GM21423 (cell line): ENCODE data around the gene RIC8B.

Experiments used
- ATAC-seq: cut with Tn5 transposase; IDR thresholded peaks from one replicate; pipeline ENCODE4 v1.9.1; 2021; ENCODE audit warnings: mild to moderate bottlenecking, moderate library complexity; ENCODE audit not compliant: unreplicated experiment

Gene RIC8B

DNA sequence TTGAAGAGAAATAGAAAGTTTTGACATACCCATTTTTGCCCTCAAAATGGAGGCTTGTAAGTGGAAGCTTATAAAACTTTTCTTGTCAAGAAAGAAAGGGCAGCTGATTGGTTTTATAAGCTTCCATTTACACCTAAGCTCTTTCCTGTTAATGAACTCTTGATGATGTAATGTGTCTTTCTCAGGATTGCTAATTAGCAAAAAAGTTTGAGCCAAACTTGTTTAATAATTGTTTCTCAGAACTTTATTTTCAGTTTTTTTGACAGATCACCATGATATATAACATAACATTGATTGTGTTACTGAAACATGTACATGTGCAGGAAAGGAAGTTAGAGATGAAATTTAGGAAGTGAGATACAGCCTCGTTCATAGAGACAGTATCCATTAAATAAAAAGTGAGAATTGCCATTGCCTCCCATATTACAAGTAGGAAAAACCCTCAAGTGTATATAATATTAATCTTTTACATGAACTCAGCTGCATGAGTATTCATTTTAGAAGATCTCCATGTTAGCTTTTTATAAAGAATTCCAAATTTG lies 26.8 kb downstream of the RIC8B start:
- no peak for ATAC-seq

DNA sequence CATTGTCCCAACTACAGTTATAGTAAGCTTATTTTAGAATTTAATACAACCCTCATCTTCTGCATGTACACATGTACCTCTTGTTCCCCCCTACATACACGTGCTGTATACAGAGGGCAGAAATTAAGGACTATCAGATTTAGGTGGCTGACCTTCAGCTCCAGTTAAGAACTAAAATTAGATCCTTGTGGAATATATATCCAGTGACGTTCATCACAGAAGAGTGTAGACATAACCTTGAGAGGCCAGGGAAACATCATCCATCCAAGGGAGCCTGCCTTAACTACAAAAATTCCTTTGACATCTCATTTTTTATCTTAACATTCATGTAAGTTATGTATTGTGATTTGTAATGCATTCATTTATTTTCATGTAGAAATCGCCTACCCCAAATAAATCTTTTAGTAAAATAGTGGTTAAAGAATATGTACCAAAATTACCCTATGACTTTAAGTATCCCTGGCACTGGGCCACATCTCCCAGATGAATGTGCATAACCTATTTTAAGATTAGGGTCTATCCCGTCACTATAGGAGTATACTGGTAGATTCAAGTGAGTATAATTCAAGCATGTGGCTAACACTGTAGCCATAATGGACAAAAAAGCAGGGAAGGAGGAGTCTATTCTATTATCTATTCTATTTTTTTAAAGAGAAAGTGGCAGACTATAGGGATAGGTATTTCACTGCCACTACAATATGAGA lies 27.5 kb downstream of the RIC8B start:
- ATAC-seq = no peak

DNA sequence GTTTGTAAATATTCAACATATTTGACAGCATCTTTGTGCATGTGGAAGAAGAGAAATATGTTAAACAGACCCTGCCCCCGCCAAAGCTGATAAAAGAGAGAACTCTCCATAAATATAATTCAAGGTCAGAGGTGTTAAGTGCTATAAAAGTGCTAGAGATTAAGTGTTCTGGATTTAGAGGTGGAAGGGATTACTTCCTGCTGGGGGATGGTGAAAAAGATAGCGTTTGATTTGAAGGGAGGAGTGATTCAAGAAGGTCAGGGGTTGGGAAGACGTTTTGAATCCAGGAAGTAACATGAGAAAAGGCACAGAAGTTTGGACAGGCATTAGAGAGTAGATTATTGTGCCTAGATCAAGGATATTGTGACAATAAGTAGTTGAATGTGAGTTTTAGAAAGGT lies 30.2 kb downstream of the RIC8B start:
- no peak for ATAC-seq

- ATAC-seq = no peak
Observed at GRCh38 chr12:106814714-106815113, 40.2 kb downstream of the RIC8B start.

DNA sequence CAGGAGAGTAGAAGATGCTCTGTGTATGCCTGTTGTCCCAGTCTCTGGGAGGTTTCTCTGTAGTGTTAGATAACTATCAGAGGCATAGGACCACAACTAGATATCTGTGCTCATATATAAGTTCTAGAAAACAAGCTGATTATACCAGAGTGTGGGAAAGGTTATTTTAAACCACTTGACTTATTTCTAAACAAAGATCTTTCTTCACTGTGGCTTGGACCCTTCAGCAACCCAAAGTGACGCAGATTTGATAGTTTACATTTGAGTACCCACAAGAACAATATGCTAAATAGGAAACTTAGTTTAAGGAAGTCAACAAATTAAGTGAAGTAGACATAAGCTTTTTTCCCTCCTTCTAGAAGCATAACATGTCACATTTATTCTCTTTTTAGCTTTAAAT lies 41.3 kb downstream of the RIC8B start:
- ATAC-seq = no peak

GRCh38 chr12:106816231-106816630 lies 41.7 kb downstream of the RIC8B start:
- no peak for ATAC-seq

DNA sequence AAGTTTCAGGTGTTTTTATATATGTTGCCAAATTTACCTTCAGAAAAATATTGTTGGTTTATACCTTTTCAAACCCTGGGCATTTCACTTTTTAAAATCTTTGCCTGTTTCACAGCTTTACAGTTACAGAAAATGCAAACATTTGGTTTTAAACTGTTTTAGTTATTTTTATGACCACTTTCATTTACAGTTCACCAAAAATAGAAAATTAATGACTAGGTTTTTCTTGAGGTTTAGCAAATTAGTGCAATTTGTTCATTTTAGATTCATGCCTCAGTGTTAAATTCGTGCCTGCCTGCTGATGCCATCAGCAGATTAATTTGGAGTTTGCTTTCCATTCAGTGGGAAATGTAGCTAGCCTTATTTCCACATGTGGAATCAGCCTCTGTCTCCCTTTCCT lies 45.5 kb downstream of the RIC8B start:
- no peak for ATAC-seq

DNA sequence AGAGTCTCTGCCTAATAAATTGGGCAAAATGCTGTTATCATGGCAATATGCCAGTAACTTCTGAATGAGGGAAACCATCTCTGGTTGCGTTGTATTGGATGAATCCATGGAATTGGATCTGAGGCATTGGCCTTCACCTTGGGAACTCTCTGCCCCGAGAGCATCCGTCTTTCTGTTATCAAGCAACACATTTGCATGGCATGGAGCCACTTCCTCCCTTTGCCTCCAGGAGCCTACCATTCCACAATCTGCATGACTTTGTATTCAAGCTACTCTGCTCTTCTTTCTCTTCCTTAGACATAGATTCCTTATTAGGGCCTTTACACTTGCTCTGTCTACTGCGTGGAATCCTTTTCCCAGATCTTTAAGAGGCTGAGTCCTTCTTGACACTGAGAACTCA lies 57.2 kb downstream of the RIC8B start:
- no peak for ATAC-seq

DNA sequence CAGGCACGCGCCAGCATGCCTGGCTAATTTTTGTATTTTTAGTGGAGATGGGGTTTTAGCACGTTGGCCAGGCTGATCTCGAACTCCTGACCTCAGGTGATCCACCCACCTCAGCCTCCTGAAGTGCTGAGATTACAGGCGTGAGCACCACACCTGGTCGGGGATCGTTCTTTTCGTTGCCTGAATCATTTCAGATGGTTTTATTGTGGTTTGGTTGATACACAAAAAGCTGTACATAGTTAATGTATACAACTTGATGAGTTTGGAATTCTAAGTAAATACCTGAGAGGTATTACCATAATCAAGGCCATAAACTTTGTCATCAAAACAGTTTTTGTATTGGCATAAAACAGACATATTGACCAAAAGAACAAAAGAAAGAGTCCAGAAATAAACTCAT lies 63.3 kb downstream of the RIC8B start:
- no peak for ATAC-seq

- ATAC-seq = no peak
Observed at GRCh38 chr12:106839333-106839732, 64.9 kb downstream of the RIC8B start.

DNA sequence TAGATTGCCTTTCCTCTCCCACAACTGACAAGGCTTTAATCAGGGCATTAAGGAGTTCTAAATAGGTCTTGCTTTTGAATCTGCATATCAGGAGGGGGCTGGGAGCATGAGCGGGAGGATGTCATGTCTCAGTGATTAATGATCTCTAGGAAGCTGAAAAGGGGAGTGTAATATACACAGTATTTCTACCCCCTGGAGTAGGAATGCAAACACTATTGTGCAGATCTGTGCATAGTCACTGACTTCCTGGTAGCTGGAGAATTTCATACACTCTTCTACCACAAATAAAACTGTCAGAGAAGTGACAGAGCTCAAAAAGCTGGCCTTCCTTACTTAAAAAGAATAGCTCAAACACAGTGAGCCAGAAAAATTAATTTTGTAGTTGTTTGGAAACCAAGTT lies 65.8 kb downstream of the RIC8B start:
- no peak for ATAC-seq

- ATAC-seq = no peak
Observed at GRCh38 chr12:106841510-106842302, 67.2 kb downstream of the RIC8B start.

DNA sequence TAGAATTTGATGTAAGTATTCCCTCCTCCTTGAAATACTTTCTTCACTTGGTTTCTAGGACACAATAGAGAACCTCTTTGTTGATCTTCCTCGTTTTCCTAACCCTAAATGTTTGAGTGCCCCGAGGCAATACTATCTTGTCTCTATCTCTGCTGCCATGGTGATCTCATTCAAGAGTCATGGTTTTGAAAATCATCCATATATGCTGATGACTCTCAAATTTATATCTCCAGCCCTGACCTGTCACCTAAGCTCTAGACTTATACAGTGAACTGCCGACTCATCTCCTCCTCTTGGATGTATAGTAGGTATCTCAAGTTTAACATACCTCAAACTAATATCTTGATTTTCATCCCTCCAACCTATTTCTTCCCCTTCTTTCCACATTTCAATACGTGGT lies 71.4 kb downstream of the RIC8B start:
- no peak for ATAC-seq

- ATAC-seq = no peak
Observed at GRCh38 chr12:106847861-106848260, 73.4 kb downstream of the RIC8B start.

- ATAC-seq = no peak
Observed at GRCh38 chr12:106851306-106851705, 76.8 kb downstream of the RIC8B start.

- ATAC-seq = no peak
Observed at GRCh38 chr12:106854723-106855122, 80.2 kb downstream of the RIC8B start.

- no peak for ATAC-seq
Observed at GRCh38 chr12:106855221-106855758, 80.8 kb downstream of the RIC8B start.

GRCh38 chr12:106861984-106862916 lies 87.8 kb downstream of the RIC8B start:
- no peak for ATAC-seq

DNA sequence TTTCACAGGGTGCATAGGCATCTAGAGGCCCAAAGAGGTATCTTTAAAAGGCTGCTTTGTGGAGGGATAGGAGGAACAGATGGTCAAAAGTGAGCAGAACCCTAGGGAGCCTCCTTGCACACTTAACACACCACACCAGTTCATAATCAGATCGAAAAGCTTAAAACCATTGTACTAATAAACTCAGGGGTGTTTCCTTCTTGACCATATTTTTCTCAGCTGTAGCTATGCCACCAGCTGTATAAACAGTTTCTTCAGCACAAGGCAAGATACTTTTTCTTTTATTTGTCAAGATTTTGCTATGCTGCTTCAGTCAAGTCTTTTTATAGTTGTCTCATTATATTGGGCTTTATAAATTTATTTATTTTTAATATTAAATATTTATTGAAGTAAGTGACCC lies 88.7 kb downstream of the RIC8B start:
- no peak for ATAC-seq

DNA sequence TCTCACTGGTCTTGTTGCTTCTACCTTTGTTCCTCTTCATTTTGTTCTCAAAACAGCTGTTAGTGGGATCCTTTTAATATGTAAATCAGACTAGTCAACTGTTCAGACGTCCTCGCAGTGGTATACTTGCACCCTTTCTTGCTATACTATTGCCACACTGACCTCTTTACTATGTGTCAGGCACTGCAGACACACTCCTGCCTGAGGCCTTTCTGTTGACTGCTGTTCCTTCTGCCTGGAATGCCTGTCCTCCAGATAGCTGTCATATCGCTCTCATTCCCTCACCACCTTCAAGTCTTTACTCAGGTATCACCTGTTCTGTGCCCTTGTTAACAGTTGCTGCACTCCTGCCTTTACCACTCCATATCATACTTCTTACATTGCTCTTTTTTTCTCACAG lies 91.2 kb downstream of the RIC8B start:
- ATAC-seq = no peak
